ENCODE results near the gene NPTN. TPM values are rescaled to one million over a fixed set of nuclear protein-coding genes. Genes with fewer than 3 reads are reported as not detected.

NPTN gene
- total RNA-seq, 2 experiments from 2014 or later: 31.4 to 33.0 TPM

DNA sequence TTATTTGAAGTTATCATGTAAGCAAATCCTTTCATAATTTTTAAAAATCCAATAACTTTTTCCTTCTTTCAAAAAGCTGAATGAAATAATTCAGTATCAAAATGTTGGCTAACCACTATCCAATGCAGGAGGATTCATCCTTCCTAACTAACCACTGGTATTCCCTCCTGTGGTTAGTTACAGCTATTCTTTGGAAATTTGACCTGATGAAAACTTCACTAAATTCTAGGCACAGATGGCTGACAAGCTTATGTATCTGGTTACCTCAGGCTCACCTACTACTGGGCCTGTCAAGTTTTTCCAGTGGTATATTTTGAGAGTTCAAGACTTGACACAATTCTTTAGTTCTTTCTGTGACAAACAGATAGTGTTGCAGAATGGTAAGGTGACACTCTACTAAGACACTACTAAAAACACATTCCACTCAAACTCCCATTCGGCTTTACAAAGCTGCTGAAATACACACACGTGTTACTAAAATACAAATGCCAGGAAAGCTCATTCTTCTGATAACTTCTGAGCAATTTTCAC, 15.8 kb downstream of the NPTN start:
- DNase-seq (no peak), ATAC-seq (no peak)
- ChIA-PET POLR2A (interaction anchor here (1.3 kb wide), 1 partner anchor 10 kb away, joined by 4 read pairs; no protein-coding TSS in a partner anchor), CTCF (interaction anchor here (0.7 to 10.1 kb wide), 5 partner anchors 10 to 88 kb away, joined by 4 to 155 read pairs (median 5); partner anchors contain the start of gene NPTN)
- H3K9me3 Mint-ChIP-seq (ENCODE audit: insufficient read depth): no peaks in the 10 kb centered on the region
- no peak overlapping the region for H3K4me3 Mint-ChIP-seq
- peaks cover 12% of the 10 kb centered on the region for H3K4me1 Mint-ChIP-seq (ENCODE audit: low read depth)
- no peak overlapping the region for H3K27ac Mint-ChIP-seq
- H3K36me3 Mint-ChIP-seq (ENCODE audit: low read depth): no peaks in the 10 kb centered on the region
- no peaks in the 10 kb centered on the region for H3K27me3 Mint-ChIP-seq (ENCODE audit: low read depth)

- no peak overlapping the region for H3K4me3 Mint-ChIP-seq
- POLR2A ChIA-PET: no interaction called here
- no peak overlapping the region for H3K27ac Mint-ChIP-seq
- CTCF ChIA-PET: interaction anchor here (1.1 to 10.4 kb wide), 5 partner anchors 8 to 48 kb away, joined by 3 to 109 read pairs (median 7); partner anchors contain the start of gene NPTN
- H3K9me3 Mint-ChIP-seq (ENCODE audit: insufficient read depth): no peaks in the 10 kb centered on the region
- peaks cover 22% of the 10 kb centered on the region for H3K4me1 Mint-ChIP-seq (ENCODE audit: low read depth)
- DNase-seq: no peak
- no peak for ATAC-seq
- H3K27me3 Mint-ChIP-seq (ENCODE audit: low read depth): no peaks in the 10 kb centered on the region
- peaks cover 4% of the 10 kb centered on the region for H3K36me3 Mint-ChIP-seq (ENCODE audit: low read depth)
Measured at GRCh38 chr15:73608941-73609340, 24.2 kb downstream of the NPTN start.

- Mint-ChIP-seq H3K4me1 (ENCODE audit: low read depth) (peaks cover 22% of the 10 kb centered on the region), H3K4me3 (no peak overlapping the region), H3K27ac (no peak overlapping the region), H3K9me3 (ENCODE audit: insufficient read depth) (no peaks in the 10 kb centered on the region), H3K36me3 (ENCODE audit: low read depth) (peaks cover 4% of the 10 kb centered on the region), H3K27me3 (ENCODE audit: low read depth) (no peaks in the 10 kb centered on the region)
- DNase-seq (no peak), ATAC-seq (no peak)
- POLR2A ChIA-PET: interaction anchor here (0.6 kb wide), 1 partner anchor 24 kb away, joined by 3 read pairs; no protein-coding TSS in a partner anchor
- CTCF ChIA-PET: interaction anchor here (1.1 to 10.4 kb wide), 6 partner anchors 8 to 48 kb away, joined by 3 to 109 read pairs (median 9); partner anchors contain the start of gene NPTN
Measured at GRCh38 chr15:73608475-73608874, 24.7 kb downstream of the NPTN start.

GRCh38 chr15:73607843-73608242, 25.3 kb downstream of the NPTN start:
- Mint-ChIP-seq H3K4me3 (no peak overlapping the region), H3K9me3 (ENCODE audit: insufficient read depth) (no peaks in the 10 kb centered on the region), H3K4me1 (ENCODE audit: low read depth) (peaks cover 22% of the 10 kb centered on the region), H3K27ac (no peak overlapping the region), H3K36me3 (ENCODE audit: low read depth) (peaks cover 5% of the 10 kb centered on the region), H3K27me3 (ENCODE audit: low read depth) (no peaks in the 10 kb centered on the region)
- ChIA-PET POLR2A (interaction anchor here (0.6 to 1.4 kb wide), 2 partner anchors 9 to 27 kb away, joined by 3 to 4 read pairs; no protein-coding TSS in a partner anchor), CTCF (interaction anchor here (0.9 to 10.4 kb wide), 11 partner anchors 9 to 323 kb away, joined by 3 to 109 read pairs (median 5); partner anchors contain the start of gene NPTN)
- DNase-seq (no peak), ATAC-seq (no peak)

DNA sequence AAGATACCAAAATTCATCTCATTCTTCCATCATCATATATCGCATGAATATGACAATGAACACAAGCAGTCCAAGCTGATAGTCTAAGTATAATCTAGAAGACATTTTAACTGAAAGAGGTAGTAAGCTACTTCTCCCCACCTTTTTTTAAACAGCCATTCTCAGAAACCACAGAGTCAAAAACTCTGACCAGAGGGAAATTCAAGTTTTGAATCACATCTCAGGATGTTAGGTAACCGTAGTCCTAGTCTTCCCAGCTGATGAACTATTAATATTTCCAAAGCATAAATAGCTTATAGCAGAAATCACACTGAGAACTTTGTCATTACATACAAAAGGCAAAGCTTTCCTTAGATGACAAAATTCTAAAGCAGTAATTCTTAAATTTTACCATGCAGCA, 25.8 kb downstream of the NPTN start:
- DNase-seq: no peak
- ChIA-PET POLR2A (interaction anchor here (0.6 to 1.4 kb wide), 3 partner anchors 10 to 36 kb away, joined by 3 to 4 read pairs (median 3); no protein-coding TSS in a partner anchor), CTCF (interaction anchor here (0.9 to 10.4 kb wide), 11 partner anchors 9 to 323 kb away, joined by 3 to 109 read pairs (median 5); partner anchors contain the start of gene NPTN)
- no peaks in the 10 kb centered on the region for H3K27me3 Mint-ChIP-seq (ENCODE audit: low read depth)
- no peak overlapping the region for H3K4me3 Mint-ChIP-seq
- peaks cover 5% of the 10 kb centered on the region for H3K36me3 Mint-ChIP-seq (ENCODE audit: low read depth)
- no peaks in the 10 kb centered on the region for H3K9me3 Mint-ChIP-seq (ENCODE audit: insufficient read depth)
- peaks cover 22% of the 10 kb centered on the region for H3K4me1 Mint-ChIP-seq (ENCODE audit: low read depth)
- no peak overlapping the region for H3K27ac Mint-ChIP-seq
- ATAC-seq: no peak

DNA sequence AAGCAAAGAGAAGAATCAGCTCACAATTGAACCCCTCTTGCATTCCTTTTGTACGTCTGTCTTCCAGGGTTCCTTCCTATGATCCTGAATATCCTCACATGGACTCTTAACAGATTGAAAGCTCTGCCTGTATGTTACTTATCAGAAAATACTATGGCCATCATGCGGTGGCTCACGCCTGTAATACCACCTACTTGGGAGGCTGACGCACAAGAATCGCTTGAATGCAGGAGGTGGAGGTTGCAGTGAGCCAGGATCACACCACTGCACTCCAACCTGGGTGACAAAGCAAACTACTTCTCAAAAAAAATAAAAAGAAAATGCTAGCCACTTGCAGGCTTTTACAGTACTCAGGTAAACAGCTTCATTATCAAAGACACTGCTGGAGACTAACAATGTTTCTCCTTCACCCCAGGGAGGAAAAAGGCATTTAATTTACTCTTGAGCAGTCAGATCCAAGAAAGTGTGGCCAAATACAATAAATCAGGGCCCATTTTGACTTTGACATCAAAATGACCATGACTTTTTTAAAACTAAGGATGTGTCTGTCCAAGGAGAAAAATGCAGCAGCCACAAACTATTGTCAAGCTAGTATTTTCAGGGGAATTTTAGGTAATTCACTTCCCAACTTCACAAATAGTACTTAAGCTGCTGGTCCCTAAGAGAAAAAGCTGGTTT, 27.3 kb downstream of the NPTN start:
- Mint-ChIP-seq H3K27me3 (ENCODE audit: low read depth) (no peaks in the 10 kb centered on the region), H3K4me3 (no peak overlapping the region)
- POLR2A ChIA-PET: no interaction called here

GRCh38 chr15:73604477-73604876, 28.7 kb downstream of the NPTN start:
- CTCF ChIA-PET: interaction anchor here (0.7 to 10.4 kb wide), 3 partner anchors 16 to 73 kb away, joined by 3 to 109 read pairs (median 4); partner anchors contain the start of gene NPTN
- Mint-ChIP-seq H3K9me3 (ENCODE audit: insufficient read depth) (no peaks in the 10 kb centered on the region), H3K36me3 (ENCODE audit: low read depth) (peaks cover 5% of the 10 kb centered on the region), H3K27me3 (ENCODE audit: low read depth) (no peaks in the 10 kb centered on the region), H3K4me3 (no peak overlapping the region), H3K27ac (no peak overlapping the region), H3K4me1 (ENCODE audit: low read depth) (peaks cover 19% of the 10 kb centered on the region)
- no peak for DNase-seq
- POLR2A ChIA-PET: interaction anchor here (0.5 to 0.7 kb wide), 2 partner anchors 89 to 821 kb away, joined by 3 read pairs; partner anchors contain the start of gene ADPGK
- ATAC-seq: no peak

More for the DNA sequence above, 27.3 kb downstream of the NPTN start:
- DNase-seq (no peak), ATAC-seq (no peak)
- Mint-ChIP-seq H3K9me3 (ENCODE audit: insufficient read depth) (no peaks in the 10 kb centered on the region), H3K36me3 (ENCODE audit: low read depth) (peaks cover 5% of the 10 kb centered on the region), H3K4me1 (ENCODE audit: low read depth) (peaks cover 22% of the 10 kb centered on the region), H3K27ac (no peak overlapping the region)
- CTCF ChIA-PET: interaction anchor here (0.9 to 10.4 kb wide), 8 partner anchors 11 to 101 kb away, joined by 3 to 109 read pairs (median 4); partner anchors contain the start of gene NPTN

DNA sequence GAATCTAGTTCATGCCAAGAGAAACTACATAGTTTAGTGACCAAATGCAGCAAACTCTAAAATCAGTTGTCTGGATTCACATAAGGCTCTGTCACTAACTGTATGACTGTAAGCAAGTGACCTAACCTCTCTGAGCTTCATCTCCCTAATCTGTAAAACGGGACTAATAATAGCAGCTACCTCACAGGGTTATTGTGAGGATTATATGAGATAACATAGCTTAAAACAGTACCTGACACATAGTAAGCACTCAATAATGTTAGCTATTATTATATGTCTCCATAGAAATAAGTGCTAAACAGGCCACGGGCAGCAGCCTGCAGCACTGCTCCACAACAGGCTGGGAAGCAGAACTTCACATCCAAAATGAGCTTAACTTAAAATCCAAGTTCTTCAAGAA, 30.2 kb downstream of the NPTN start:
- POLR2A ChIA-PET: interaction anchor here (1.1 kb wide), 1 partner anchor 17 kb away, joined by 3 read pairs; no protein-coding TSS in a partner anchor
- Mint-ChIP-seq H3K36me3 (ENCODE audit: low read depth) (peaks cover 5% of the 10 kb centered on the region), H3K4me1 (ENCODE audit: low read depth) (peaks cover 13% of the 10 kb centered on the region), H3K9me3 (ENCODE audit: insufficient read depth) (no peaks in the 10 kb centered on the region), H3K27ac (no peak overlapping the region), H3K4me3 (no peak overlapping the region), H3K27me3 (ENCODE audit: low read depth) (no peaks in the 10 kb centered on the region)
- no peak for DNase-seq
- no peak for ATAC-seq
- CTCF ChIA-PET: interaction anchor here (1.0 to 10.4 kb wide), 4 partner anchors 8 to 31 kb away, joined by 3 to 109 read pairs (median 4); partner anchors contain the start of gene NPTN

DNA sequence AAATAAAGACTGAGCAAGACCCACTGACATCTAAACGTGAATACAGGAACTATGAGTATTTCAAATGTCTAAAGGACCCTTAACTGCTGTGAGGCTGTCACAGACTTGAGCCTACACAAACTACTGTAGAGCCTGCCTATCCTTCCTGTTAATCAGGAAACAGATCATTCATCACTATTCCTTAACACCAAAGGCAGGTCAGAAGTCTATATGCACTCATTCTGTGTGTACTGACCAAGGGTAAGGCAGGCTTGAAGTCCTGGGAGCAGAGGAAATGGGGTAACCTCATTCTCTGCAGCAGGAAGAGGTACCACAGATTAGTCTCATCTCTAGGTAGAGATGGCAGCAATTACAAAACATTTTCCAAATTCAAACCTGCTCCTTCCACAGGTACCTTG, 30.7 kb downstream of the NPTN start:
- Mint-ChIP-seq H3K4me1 (ENCODE audit: low read depth) (peaks cover 7% of the 10 kb centered on the region), H3K4me3 (no peak overlapping the region), H3K27me3 (ENCODE audit: low read depth) (no peaks in the 10 kb centered on the region), H3K27ac (no peak overlapping the region), H3K36me3 (ENCODE audit: low read depth) (peaks cover 5% of the 10 kb centered on the region), H3K9me3 (ENCODE audit: insufficient read depth) (no peaks in the 10 kb centered on the region)
- CTCF ChIA-PET: interaction anchor here (0.9 to 10.4 kb wide), 4 partner anchors 8 to 98 kb away, joined by 3 to 109 read pairs (median 4); partner anchors contain the start of gene NPTN
- no peak for DNase-seq
- POLR2A ChIA-PET: interaction anchor here (1.1 kb wide), 1 partner anchor 18 kb away, joined by 3 read pairs; no protein-coding TSS in a partner anchor
- ATAC-seq: no peak

- ATAC-seq (no peak), DNase-seq (no peak)
- Mint-ChIP-seq H3K27me3 (ENCODE audit: low read depth) (no peaks in the 10 kb centered on the region), H3K36me3 (ENCODE audit: low read depth) (peaks cover 1% of the 10 kb centered on the region), H3K4me1 (ENCODE audit: low read depth) (peaks cover under 1% of the 10 kb centered on the region), H3K9me3 (ENCODE audit: insufficient read depth) (no peaks in the 10 kb centered on the region), H3K27ac (no peak overlapping the region), H3K4me3 (no peak overlapping the region)
- POLR2A ChIA-PET: interaction anchor here (0.7 to 1.1 kb wide), 2 partner anchors 19 to 309 kb away, joined by 3 to 4 read pairs; no protein-coding TSS in a partner anchor
- CTCF ChIA-PET: interaction anchor here (0.9 to 10.4 kb wide), 4 partner anchors 9 to 103 kb away, joined by 3 to 109 read pairs (median 4); partner anchors contain the start of gene NPTN
Measured at GRCh38 chr15:73601451-73602445, 31.4 kb downstream of the NPTN start.

All from activated CD8-positive, alpha-beta T cell treated with anti-CD3 and anti-CD28 coated beads, Interleukin-2, amount 10 ng/mL, durations not matched to agents 7 days and 5 days (primary cell).